Peyer's patch (tissue), 4 donors: ENCODE measurements around the gene SLC49A3. TPM values are rescaled to one million over a fixed set of nuclear protein-coding genes. Genes with fewer than 3 reads are reported as not detected.
"Not testable (repeated sequence)": the region's sequence is repeated elsewhere in the genome, so short reads cannot be mapped to it uniquely, and the experiment has no call there.

Experiments used
- DNase-seq, 3 donors: peaks; one replicate each; pipeline ENCODE4 v3.0.0-alpha.2; 2017 to 2019
- H3K27ac ChIP-seq, 4 donors: fragments of 200-600 bp; sonication (generic); one replicate each; pipeline ENCODE4 v1.5.1; 2016 to 2019
- H3K27me3 ChIP-seq, 2 donors: fragments of 200-600 bp; sonication (generic); one replicate each; pipeline ENCODE4 v1.5.1; 2019
- H3K36me3 ChIP-seq, 3 donors: fragments of 200-600 bp; sonication (generic); one replicate each; pipeline ENCODE4 v1.5.1; 2016 to 2019
- H3K4me1 ChIP-seq, 4 donors: fragments of 200-600 bp; sonication (generic); one replicate each; pipeline ENCODE4 v1.5.1; 2016 to 2019
- H3K4me3 ChIP-seq, 4 donors: fragments of 200-600 bp; sonication (generic); 1 replicate in 3 of 4; 2 replicates in 1 of 4; pipeline ENCODE4 v1.5.1; 2016 to 2019; ENCODE audit warnings: mild to moderate bottlenecking in 1 of 4
- H3K9me3 ChIP-seq, 4 donors: fragments of 200-600 bp; sonication (generic); one replicate each; pipeline ENCODE4 v1.5.1; 2016 to 2019; ENCODE audit warnings: mild to moderate bottlenecking in 1 of 4
- POLR2A ChIP-seq, 2 donors: fragments of 450-650 bp; IDR thresholded peaks; one replicate each; pipeline ENCODE4 v1.5.1; 2017; ENCODE audit warnings: antibody characterized with exemption in 2 of 2, mild to moderate bottlenecking in 2 of 2, moderate library complexity in 2 of 2
- total RNA-seq, 4 donors: library from RNA; depleted of rRNA; stranded (reverse); fragments of >200 nt; gene quantifications; one replicate each; pipeline ENCODE4 v1.1.0, GENCODE V29; 2016
- TF ChIP-seq, protein P1 (sequence below), 6 experiments: fragments of 450-650 bp in 4 of 6; fragments of 200-600 bp in 2 of 6; sonication (generic) in 1 of 6; IDR thresholded peaks; one replicate each; pipeline ENCODE4 v1.5.1; 2017 to 2019; ENCODE audit warnings: antibody characterized with exemption in 6 of 6, mild to moderate bottlenecking in 3 of 6, moderate library complexity in 1 of 6

Gene SLC49A3
- total RNA-seq = 10 to 100 TPM in 2 of 4 donors, 1 to 10 TPM in 2; 4.1 to 13.3 (median 9.4) TPM

DNA sequence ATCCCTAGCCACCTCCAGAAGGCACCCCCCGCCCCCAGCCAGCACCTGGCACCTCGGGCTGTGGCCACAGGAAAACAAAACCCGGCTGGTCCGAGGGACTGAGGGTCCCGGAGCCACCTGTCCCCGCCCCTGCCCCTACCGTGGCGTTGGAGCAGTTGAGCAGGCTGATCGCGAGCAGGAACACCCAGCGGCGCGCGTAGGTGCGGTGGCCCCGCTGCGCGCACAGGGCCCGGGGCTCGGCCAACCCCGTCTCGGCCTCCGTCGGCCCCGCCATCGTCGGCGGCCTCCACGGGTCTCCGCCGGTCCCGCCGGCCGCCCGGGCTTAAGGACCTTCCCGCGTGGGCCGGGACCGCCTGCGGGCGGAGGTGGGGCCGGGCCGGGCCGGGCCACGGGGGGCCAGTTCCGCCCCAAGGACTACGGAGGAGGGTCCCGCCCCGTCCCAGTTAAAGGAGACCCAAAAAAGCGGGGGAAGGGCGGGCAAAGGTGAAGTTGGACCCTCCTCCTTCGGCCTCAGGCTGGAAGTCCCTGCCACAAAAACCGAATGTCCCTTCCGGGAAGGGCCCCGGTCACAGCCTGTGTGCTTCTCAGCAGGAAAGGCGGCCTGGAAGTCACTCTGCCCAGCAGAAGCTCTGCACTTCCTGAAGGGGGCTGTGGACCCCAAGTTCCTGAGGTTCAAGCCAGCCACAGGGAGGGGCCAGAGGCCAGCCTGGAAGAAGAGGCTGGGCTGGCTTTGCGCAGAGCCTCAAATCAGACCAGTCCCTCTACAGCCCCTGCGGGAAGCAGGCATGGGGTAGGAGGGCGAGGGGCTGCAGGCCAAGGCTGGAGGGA, at the start of gene SLC49A3:
SLC49A3 (minus strand) TSS at position 298 of the 828 bp plus-strand sequence; CDS start at position 274, 24 bp downstream.
- Histone ChIP-seq H3K4me1 (peaks cover 0 to 32% (median 10%) of the 10 kb centered on the region in 4 donors), H3K4me3 (peak within 1 kb of the TSS; percentile 32 to 62 (median 44)), H3K27ac (peak within 1 kb of the TSS; percentile 55 to 85 (median 77)), H3K9me3 (no peaks in the 10 kb centered on the region), H3K27me3 (no peaks in the 10 kb centered on the region), H3K36me3 (no peaks in the 10 kb centered on the region)
- DNase-seq = peak in 2 of 3 donors; percentile 57 to 65
- no peak for TF ChIP-seq POLR2A (IDR thresholded peaks at IDR 0.05)
- TF ChIP-seq, protein P1, sequence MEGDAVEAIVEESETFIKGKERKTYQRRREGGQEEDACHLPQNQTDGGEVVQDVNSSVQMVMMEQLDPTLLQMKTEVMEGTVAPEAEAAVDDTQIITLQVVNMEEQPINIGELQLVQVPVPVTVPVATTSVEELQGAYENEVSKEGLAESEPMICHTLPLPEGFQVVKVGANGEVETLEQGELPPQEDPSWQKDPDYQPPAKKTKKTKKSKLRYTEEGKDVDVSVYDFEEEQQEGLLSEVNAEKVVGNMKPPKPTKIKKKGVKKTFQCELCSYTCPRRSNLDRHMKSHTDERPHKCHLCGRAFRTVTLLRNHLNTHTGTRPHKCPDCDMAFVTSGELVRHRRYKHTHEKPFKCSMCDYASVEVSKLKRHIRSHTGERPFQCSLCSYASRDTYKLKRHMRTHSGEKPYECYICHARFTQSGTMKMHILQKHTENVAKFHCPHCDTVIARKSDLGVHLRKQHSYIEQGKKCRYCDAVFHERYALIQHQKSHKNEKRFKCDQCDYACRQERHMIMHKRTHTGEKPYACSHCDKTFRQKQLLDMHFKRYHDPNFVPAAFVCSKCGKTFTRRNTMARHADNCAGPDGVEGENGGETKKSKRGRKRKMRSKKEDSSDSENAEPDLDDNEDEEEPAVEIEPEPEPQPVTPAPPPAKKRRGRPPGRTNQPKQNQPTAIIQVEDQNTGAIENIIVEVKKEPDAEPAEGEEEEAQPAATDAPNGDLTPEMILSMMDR (IDR thresholded peaks at IDR 0.05) = no peak

GRCh38 chr4:736561-736960, 47.6 kb upstream of the SLC49A3 start:
- H3K9me3 ChIP-seq, H3K27me3 ChIP-seq, H3K4me3 ChIP-seq, DNase-seq, H3K27ac ChIP-seq, H3K4me1 ChIP-seq: not testable (repeated sequence)
- peaks cover 0 to 79% (median 4%) of the 10 kb centered on the region in 3 donors for H3K36me3 ChIP-seq

GRCh38 chr4:735583-735982, 46.6 kb upstream of the SLC49A3 start:
- Histone ChIP-seq H3K4me1 (peaks cover 0 to 9% (median 0%) of the 10 kb centered on the region in 4 donors), H3K4me3 (no peak overlapping the region), H3K27ac (no peak overlapping the region), H3K27me3 (no peaks in the 10 kb centered on the region), H3K9me3 (no peaks in the 10 kb centered on the region), H3K36me3 (peaks cover 0 to 79% (median 4%) of the 10 kb centered on the region in 3 donors)
- TF ChIP-seq POLR2A (IDR thresholded peaks at IDR 0.05) = no peak
- no peak for DNase-seq

- TF ChIP-seq, protein P1 (IDR thresholded peaks at IDR 0.05) = no peak
- TF ChIP-seq POLR2A (IDR thresholded peaks at IDR 0.05) = no peak
- DNase-seq = no peak
Observed at GRCh38 chr4:734951-735350, 46.0 kb upstream of the SLC49A3 start.

GRCh38 chr4:734075-734474, 45.1 kb upstream of the SLC49A3 start:
- no peaks in the 10 kb centered on the region for H3K9me3 ChIP-seq
- no peak overlapping the region for H3K4me3 ChIP-seq
- peaks cover 0 to under 1% (median 0%) of the 10 kb centered on the region in 4 donors for H3K4me1 ChIP-seq
- no peak for DNase-seq
- peaks cover 0 to 73% (median 4%) of the 10 kb centered on the region in 3 donors for H3K36me3 ChIP-seq
- TF ChIP-seq, protein P1 (IDR thresholded peaks at IDR 0.05) = no peak
- no peak for TF ChIP-seq POLR2A (IDR thresholded peaks at IDR 0.05)
- H3K27me3 ChIP-seq = no peaks in the 10 kb centered on the region
- no peak overlapping the region for H3K27ac ChIP-seq

More at GRCh38 chr4:734951-735350, 46.0 kb upstream of the SLC49A3 start:
- Histone ChIP-seq H3K36me3 (peaks cover 0 to 81% (median 4%) of the 10 kb centered on the region in 3 donors), H3K9me3 (no peaks in the 10 kb centered on the region), H3K27ac (no peak overlapping the region), H3K27me3 (no peaks in the 10 kb centered on the region), H3K4me1 (peaks cover 0 to 9% (median 0%) of the 10 kb centered on the region in 4 donors), H3K4me3 (no peak overlapping the region)

- TF ChIP-seq POLR2A (IDR thresholded peaks at IDR 0.05) = no peak
- TF ChIP-seq, protein P1 (IDR thresholded peaks at IDR 0.05) = no peak
- no peaks in the 10 kb centered on the region for H3K9me3 ChIP-seq
- DNase-seq = no peak
- H3K4me3 ChIP-seq = no peak overlapping the region
- H3K36me3 ChIP-seq = peaks cover 0 to 73% (median 4%) of the 10 kb centered on the region in 3 donors
- H3K4me1 ChIP-seq = no peaks in the 10 kb centered on the region
- no peaks in the 10 kb centered on the region for H3K27me3 ChIP-seq
- no peak overlapping the region for H3K27ac ChIP-seq
Observed at GRCh38 chr4:733631-733980, 44.7 kb upstream of the SLC49A3 start.
